ENCODE results near the gene SPAG8.

GRCh38 chr9:35836595-35836994 lies 24.5 kb upstream of the SPAG8 start:
- TF ChIP-seq CTCF (conservative IDR thresholded peaks at IDR 0.05; ENCODE audit: low read length): no peak
- no peak for TF ChIP-seq EZH2phosphoT487 (IDR thresholded peaks at IDR 0.05; ENCODE audit: borderline replicate concordance)

Measured in Loucy (cell line).